HEK293 (cell line): ENCODE measurements around the gene ZWILCH.

Experiments
- CTCF ChIP-seq: fragments of 450-650 bp; formaldehyde crosslinking; IDR thresholded peaks from 2 replicates; pipeline ENCODE4 v1.5.1; 2016; ENCODE audit warnings: missing biosample characterization, missing genetic modification characterization
- ZNF121 ChIP-seq: fragments of 450-650 bp; formaldehyde crosslinking; IDR thresholded peaks from 2 replicates; pipeline ENCODE4 v1.5.1; 2016; ENCODE audit warnings: missing biosample characterization, missing genetic modification characterization
- ZNF157 ChIP-seq: fragments of 450-650 bp; formaldehyde crosslinking; IDR thresholded peaks from 2 replicates; pipeline ENCODE4 v1.5.1; 2016; ENCODE audit warnings: missing biosample characterization, missing genetic modification characterization
- ZNF16 ChIP-seq: fragments of 450-650 bp; formaldehyde crosslinking; IDR thresholded peaks from 2 replicates; pipeline ENCODE4 v1.5.1; 2016; ENCODE audit warnings: low read depth, missing biosample characterization, missing genetic modification characterization

GRCh38 chr15:66573719-66574595 is 68.8 kb downstream of the ZWILCH start:
- TF ChIP-seq ZNF121 (tag by site-specific recombination) (no peak), CTCF (tag by site-specific recombination) (no peak), ZNF16 (tag by site-specific recombination) (no peak), ZNF157 (tag by site-specific recombination) (no peak)
